HEK293T (cell line): ENCODE results near the gene NLRP1.

ENCODE experiments used
- BHLHE40 ChIP-seq: fragments of 450-650 bp; IDR thresholded peaks from 2 replicates; pipeline ENCODE4 v1.6.1; 2016; ENCODE audit warnings: mild to moderate bottlenecking, moderate library complexity, borderline replicate concordance
- FOXK2 ChIP-seq: fragments of 450-650 bp; IDR thresholded peaks from 2 replicates; pipeline ENCODE4 v1.6.1; 2016; ENCODE audit warnings: mild to moderate bottlenecking
- SP1 ChIP-seq: fragments of 450-650 bp; IDR thresholded peaks from 2 replicates; pipeline ENCODE4 v1.6.1; 2017
- TARDBP ChIP-seq: fragments of 450-650 bp; IDR thresholded peaks from 2 replicates; pipeline ENCODE4 v1.6.1; 2016
- ZNF384 ChIP-seq: fragments of 450-650 bp; IDR thresholded peaks from 2 replicates; pipeline ENCODE4 v1.6.1; 2016

- no peak for TF ChIP-seq TARDBP
- TF ChIP-seq BHLHE40: no peak
- no peak for TF ChIP-seq SP1
- TF ChIP-seq FOXK2: no peak
- TF ChIP-seq ZNF384: no peak
Observed at GRCh38 chr17:5562661-5563360, 21.5 kb downstream of the NLRP1 start.
